ENCODE results near the gene NEXN.
"Not testable (repeated sequence)": the region's sequence is repeated elsewhere in the genome, so short reads cannot be mapped to it uniquely, and the experiment has no call there.

The NEXN gene

DNA sequence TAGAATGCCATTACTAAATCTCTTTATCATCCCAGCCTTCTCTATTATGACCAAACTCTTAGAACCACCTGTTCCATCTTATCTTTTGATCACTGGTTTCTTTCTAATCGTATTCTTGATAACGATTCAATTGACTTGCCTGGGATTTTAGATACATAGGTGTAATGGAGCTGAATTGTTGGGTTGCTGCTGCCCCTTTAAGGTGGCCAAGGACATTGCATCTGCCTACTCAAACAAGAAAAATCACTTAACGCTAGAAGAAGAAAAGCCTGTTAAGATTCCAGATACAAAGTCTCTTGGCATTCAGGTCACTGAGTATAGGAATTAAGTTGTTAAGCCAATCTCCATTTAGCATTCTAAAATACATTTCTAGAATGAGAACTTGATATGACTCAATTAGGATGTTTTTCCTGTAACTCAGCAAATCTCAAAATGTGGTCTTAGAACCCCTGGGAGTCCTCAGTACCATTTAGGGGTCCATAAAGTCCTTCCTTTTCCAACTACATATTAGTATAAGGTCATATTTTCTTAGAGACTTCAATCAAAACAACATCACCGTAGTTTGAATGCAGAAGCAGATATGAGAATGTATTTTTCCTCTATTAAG is 12.4 kb downstream of the NEXN start:
- no peak overlapping the region for H3K4me2 ChIP-seq
- no peaks in the 10 kb centered on the region for H3K9me3 ChIP-seq
- H3K27ac ChIP-seq: no peak overlapping the region
- H3K27me3 ChIP-seq: no peaks in the 10 kb centered on the region
- no peaks in the 10 kb centered on the region for H3K4me1 ChIP-seq
- no peaks in the 10 kb centered on the region for H4K20me1 ChIP-seq
- no peak overlapping the region for H3K4me3 ChIP-seq
- no peak for TF ChIP-seq Cebpa-rat (IDR thresholded peaks at IDR 0.05)
- H3K9ac ChIP-seq: no peak overlapping the region
- no peaks in the 10 kb centered on the region for H3K36me3 ChIP-seq

GRCh38 chr1:77905603-77906002 is 17.2 kb downstream of the NEXN start:
- Histone ChIP-seq H4K20me1 (no peaks in the 10 kb centered on the region), H3K4me2 (no peak overlapping the region), H3K9me3 (no peaks in the 10 kb centered on the region), H3K27ac (no peak overlapping the region), H3K27me3 (no peaks in the 10 kb centered on the region), H3K36me3 (no peaks in the 10 kb centered on the region), H3K4me3 (no peak overlapping the region), H3K9ac (no peak overlapping the region), H3K4me1 (no peaks in the 10 kb centered on the region)
- no peak for TF ChIP-seq Cebpa-rat (IDR thresholded peaks at IDR 0.05)

DNA sequence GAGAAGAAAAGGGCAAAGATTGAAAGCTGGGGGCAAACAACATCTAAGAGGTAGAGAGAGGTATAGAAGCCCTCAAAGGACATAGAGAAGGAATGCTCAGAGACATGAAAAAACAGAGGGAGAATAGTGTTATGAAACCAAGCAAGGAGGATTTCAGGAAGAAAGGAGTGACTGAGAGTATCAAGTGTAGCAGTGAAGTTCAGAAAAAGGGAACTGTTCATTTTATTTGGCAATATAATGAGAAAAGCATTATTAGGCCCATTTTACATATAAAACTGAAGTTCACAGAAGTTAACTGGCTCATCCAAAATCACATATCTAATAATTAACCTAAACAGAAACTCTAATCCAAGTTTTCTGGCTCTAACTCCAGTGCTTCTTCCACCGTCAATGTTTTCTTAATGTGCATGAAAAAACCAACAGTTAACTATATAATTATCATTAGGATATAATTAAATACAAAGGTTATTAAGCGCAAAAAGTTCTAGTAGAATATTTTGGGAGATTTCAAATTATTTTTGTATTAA is 17.7 kb downstream of the NEXN start:
- no peak overlapping the region for H3K27ac ChIP-seq
- no peak overlapping the region for H3K9ac ChIP-seq
- no peak overlapping the region for H3K4me3 ChIP-seq
- no peaks in the 10 kb centered on the region for H3K4me1 ChIP-seq
- TF ChIP-seq Cebpa-rat (IDR thresholded peaks at IDR 0.05): no peak
- no peaks in the 10 kb centered on the region for H3K27me3 ChIP-seq
- no peaks in the 10 kb centered on the region for H3K36me3 ChIP-seq
- no peaks in the 10 kb centered on the region for H4K20me1 ChIP-seq
- H3K4me2 ChIP-seq: no peak overlapping the region
- H3K9me3 ChIP-seq: no peaks in the 10 kb centered on the region

- Histone ChIP-seq H3K27me3 (no peaks in the 10 kb centered on the region), H3K4me3 (no peak overlapping the region), H3K9me3 (no peaks in the 10 kb centered on the region), H3K27ac (no peak overlapping the region), H3K4me2 (no peak overlapping the region), H3K9ac (no peak overlapping the region), H3K4me1 (no peaks in the 10 kb centered on the region), H4K20me1 (no peaks in the 10 kb centered on the region), H3K36me3 (no peaks in the 10 kb centered on the region)
- TF ChIP-seq Cebpa-rat (IDR thresholded peaks at IDR 0.05): no peak
Measured at GRCh38 chr1:77906624-77907023, 18.2 kb downstream of the NEXN start.

GRCh38 chr1:77910116-77910515 is 21.7 kb downstream of the NEXN start:
- Histone ChIP-seq H3K9me3 (no peaks in the 10 kb centered on the region), H3K36me3 (no peaks in the 10 kb centered on the region), H3K4me1 (no peaks in the 10 kb centered on the region), H3K9ac (no peak overlapping the region), H3K27me3 (no peaks in the 10 kb centered on the region), H3K4me3 (no peak overlapping the region), H4K20me1 (no peaks in the 10 kb centered on the region), H3K4me2 (no peak overlapping the region), H3K27ac (no peak overlapping the region)
- no peak for TF ChIP-seq Cebpa-rat (IDR thresholded peaks at IDR 0.05)

DNA sequence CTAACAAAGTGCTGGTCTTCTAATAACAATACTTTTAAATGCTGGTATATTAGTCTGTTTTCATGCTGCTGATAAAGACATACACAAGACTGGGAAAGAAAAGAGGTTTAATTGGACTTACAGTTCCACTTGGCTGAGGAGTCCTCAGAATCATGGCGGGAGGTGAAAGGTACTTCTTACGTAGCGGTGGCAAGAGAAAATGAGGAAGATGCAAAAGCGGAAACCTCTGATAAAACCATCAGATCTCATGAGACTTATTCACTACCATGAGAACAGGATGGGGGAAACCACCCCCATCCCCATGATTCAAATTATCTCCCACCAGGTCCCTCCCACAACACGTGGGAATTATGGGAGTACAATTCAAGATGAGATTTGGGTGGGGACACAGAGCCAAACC is 30.5 kb downstream of the NEXN start:
- H3K27ac ChIP-seq, H3K27me3 ChIP-seq, H3K4me2 ChIP-seq, H3K9ac ChIP-seq, H3K9me3 ChIP-seq, H4K20me1 ChIP-seq, H3K36me3 ChIP-seq, H3K4me3 ChIP-seq, H3K4me1 ChIP-seq: not testable (repeated sequence)

GRCh38 chr1:77925518-77925917 is 37.1 kb downstream of the NEXN start:
- no peaks in the 10 kb centered on the region for H3K9me3 ChIP-seq
- no peak for TF ChIP-seq Cebpa-rat (IDR thresholded peaks at IDR 0.05)
- no peaks in the 10 kb centered on the region for H3K4me1 ChIP-seq
- no peak overlapping the region for H3K27ac ChIP-seq
- H3K9ac ChIP-seq: no peak overlapping the region
- no peaks in the 10 kb centered on the region for H4K20me1 ChIP-seq
- no peak overlapping the region for H3K4me2 ChIP-seq
- no peak overlapping the region for H3K4me3 ChIP-seq
- no peaks in the 10 kb centered on the region for H3K27me3 ChIP-seq
- no peaks in the 10 kb centered on the region for H3K36me3 ChIP-seq

GRCh38 chr1:77925956-77926355 is 37.5 kb downstream of the NEXN start:
- Histone ChIP-seq H3K4me3 (peak overlapping the region; percentile 61; the same call in 1 of the 2 replicates), H3K9me3 (no peaks in the 10 kb centered on the region), H3K27ac (no peak overlapping the region), H4K20me1 (no peaks in the 10 kb centered on the region), H3K36me3 (no peaks in the 10 kb centered on the region), H3K9ac (no peak overlapping the region), H3K27me3 (no peaks in the 10 kb centered on the region), H3K4me2 (peak overlapping the region; percentile 61), H3K4me1 (no peaks in the 10 kb centered on the region)
- TF ChIP-seq Cebpa-rat (IDR thresholded peaks at IDR 0.05): no peak

- Histone ChIP-seq H4K20me1 (no peaks in the 10 kb centered on the region), H3K9ac (peak overlapping the region; percentile 69), H3K27me3 (no peaks in the 10 kb centered on the region), H3K4me3 (peak overlapping the region; percentile 61), H3K4me1 (no peaks in the 10 kb centered on the region), H3K27ac (peak overlapping the region; percentile 70), H3K36me3 (no peaks in the 10 kb centered on the region), H3K9me3 (no peaks in the 10 kb centered on the region), H3K4me2 (peak overlapping the region; percentile 61)
- TF ChIP-seq Cebpa-rat (IDR thresholded peaks at IDR 0.05): no peak
Measured at GRCh38 chr1:77926561-77927357, 38.3 kb downstream of the NEXN start.

GRCh38 chr1:77927414-77927813 is 39.0 kb downstream of the NEXN start:
- Histone ChIP-seq H3K36me3 (no peaks in the 10 kb centered on the region), H3K27ac (peak overlapping the region; percentile 70), H3K9ac (peak overlapping the region; percentile 69; the same call in 1 of the 2 replicates), H3K4me2 (peak overlapping the region; percentile 61), H3K27me3 (no peaks in the 10 kb centered on the region), H4K20me1 (no peaks in the 10 kb centered on the region), H3K9me3 (no peaks in the 10 kb centered on the region), H3K4me3 (peak overlapping the region; percentile 61; the same call in 1 of the 2 replicates), H3K4me1 (no peaks in the 10 kb centered on the region)
- TF ChIP-seq Cebpa-rat (IDR thresholded peaks at IDR 0.05): no peak

Measured in BLaER1 (cell line).